HG03097 (cell line): ENCODE results near the gene C1orf146.
"Not testable (repeated sequence)": the region's sequence is repeated elsewhere in the genome, so short reads cannot be mapped to it uniquely, and the experiment has no call there.

Source experiments
- ATAC-seq: cut with Tn5 transposase; IDR thresholded peaks from one replicate; pipeline ENCODE4 v1.9.1; 2021; ENCODE audit not compliant: unreplicated experiment, low FRiP score

Gene C1orf146

GRCh38 chr1:92217721-92218120 lies at the start of gene C1orf146:
Gene C1orf146 (plus strand): TSS chr1:92217915. CDS start chr1:92231421, 13,506 bp downstream.
- no peak for ATAC-seq

GRCh38 chr1:92168657-92169056 lies 49.1 kb upstream of the C1orf146 start:
- ATAC-seq: no peak

GRCh38 chr1:92169214-92170005 lies 48.3 kb upstream of the C1orf146 start:
- no peak for ATAC-seq

- ATAC-seq: no peak
These were observed 33.1 kb upstream of the C1orf146 start for GRCh38 chr1:92184632-92185031.

- ATAC-seq: no peak
These were observed 31.6 kb upstream of the C1orf146 start for GRCh38 chr1:92186081-92186480.

GRCh38 chr1:92188436-92189255 lies 29.1 kb upstream of the C1orf146 start:
- no peak for ATAC-seq

GRCh38 chr1:92191726-92192125 lies 26.0 kb upstream of the C1orf146 start:
- ATAC-seq: no peak

- ATAC-seq: no peak
These were observed 25.5 kb upstream of the C1orf146 start for GRCh38 chr1:92192246-92192645.

GRCh38 chr1:92194511-92194910 lies 23.2 kb upstream of the C1orf146 start:
- no peak for ATAC-seq

- no peak for ATAC-seq
These were observed 15.7 kb upstream of the C1orf146 start for GRCh38 chr1:92201973-92202372.

- ATAC-seq: no peak
These were observed 14.6 kb upstream of the C1orf146 start for GRCh38 chr1:92203105-92203504.

GRCh38 chr1:92210701-92211100 lies 7.0 kb upstream of the C1orf146 start:
- no peak for ATAC-seq

- no peak for ATAC-seq
These were observed 6.5 kb upstream of the C1orf146 start for GRCh38 chr1:92211166-92211565.

- ATAC-seq: no peak
These were observed 844 bp downstream of the C1orf146 start for GRCh38 chr1:92218559-92218958.

GRCh38 chr1:92219028-92219427 lies 1.3 kb downstream of the C1orf146 start:
- ATAC-seq: no peak

- ATAC-seq: no peak
These were observed 10.7 kb downstream of the C1orf146 start for GRCh38 chr1:92228401-92228800.

- ATAC-seq: no peak
These were observed 13.0 kb downstream of the C1orf146 start for GRCh38 chr1:92230736-92231135.

GRCh38 chr1:92240034-92240433 lies 22.3 kb downstream of the C1orf146 start:
- ATAC-seq: no peak

- ATAC-seq: no peak
These were observed 26.7 kb downstream of the C1orf146 start for GRCh38 chr1:92244376-92244775.

GRCh38 chr1:92254714-92255113 lies 37.0 kb downstream of the C1orf146 start:
- ATAC-seq: not testable (repeated sequence)

- no peak for ATAC-seq
These were observed 41.6 kb downstream of the C1orf146 start for GRCh38 chr1:92259350-92259749.

- ATAC-seq: no peak
These were observed 44.8 kb downstream of the C1orf146 start for GRCh38 chr1:92262516-92262915.
